CD4-positive, alpha-beta T cell treated with Interferon alpha-2 for 1 hour (primary cell): Measurements from ENCODE around the gene RER1.
"Not testable (repeated sequence)": the region's sequence is repeated elsewhere in the genome, so short reads cannot be mapped to it uniquely, and the experiment has no call there.

Experiments used
- DNase-seq, 2 donors: peaks; one replicate each; pipeline ENCODE4 v3.0.0-alpha.2; 2020 to 2022

The RER1 gene

GRCh38 chr1:2430592-2430973 is 38.9 kb downstream of the RER1 start:
- DNase-seq = no peak

- no peak for DNase-seq
Observed at GRCh38 chr1:2431103-2431502, 39.5 kb downstream of the RER1 start.

- no peak for DNase-seq
Observed at GRCh38 chr1:2431518-2431917, 39.9 kb downstream of the RER1 start.

- no peak for DNase-seq
Observed at GRCh38 chr1:2432441-2432844, 40.8 kb downstream of the RER1 start.

- DNase-seq = no peak
Observed at GRCh38 chr1:2433196-2433595, 41.6 kb downstream of the RER1 start.

- no peak for DNase-seq
Observed at GRCh38 chr1:2433936-2434655, 42.5 kb downstream of the RER1 start.

GRCh38 chr1:2435091-2435490 is 43.5 kb downstream of the RER1 start:
- no peak for DNase-seq

- DNase-seq = no peak
Observed at GRCh38 chr1:2435746-2436355, 44.2 kb downstream of the RER1 start.

GRCh38 chr1:2436876-2437275 is 45.2 kb downstream of the RER1 start:
- DNase-seq = no peak

GRCh38 chr1:2437617-2438016 is 46.0 kb downstream of the RER1 start:
- no peak for DNase-seq

GRCh38 chr1:2438038-2438437 is 46.4 kb downstream of the RER1 start:
- no peak for DNase-seq

GRCh38 chr1:2438641-2439040 is 47.0 kb downstream of the RER1 start:
- no peak for DNase-seq

GRCh38 chr1:2439369-2439768 is 47.7 kb downstream of the RER1 start:
- no peak for DNase-seq

GRCh38 chr1:2440346-2440745 is 48.7 kb downstream of the RER1 start:
- not testable (repeated sequence) for DNase-seq

- no peak for DNase-seq
Observed at GRCh38 chr1:2441746-2442145, 50.1 kb downstream of the RER1 start.

- DNase-seq = no peak
Observed at GRCh38 chr1:2442661-2443060, 51.0 kb downstream of the RER1 start.

- DNase-seq = peak in 1 of 2 donors; percentile 35
Observed at GRCh38 chr1:2443277-2444137, 51.9 kb downstream of the RER1 start.

- no peak for DNase-seq
Observed at GRCh38 chr1:2444138-2444591, 52.5 kb downstream of the RER1 start.

GRCh38 chr1:2445162-2445822 is 53.7 kb downstream of the RER1 start:
- DNase-seq = no peak

- DNase-seq = no peak
Observed at GRCh38 chr1:2445823-2446215, 54.2 kb downstream of the RER1 start.

- DNase-seq = no peak
Observed at GRCh38 chr1:2446394-2446793, 54.8 kb downstream of the RER1 start.

- DNase-seq = no peak
Observed at GRCh38 chr1:2446861-2447260, 55.2 kb downstream of the RER1 start.
